Inferior parietal cortex (tissue), 1 donor: Measurements from ENCODE around the gene OAF.

ENCODE experiments used
- DNase-seq: peaks from one replicate; pipeline ENCODE4 v3.0.0-alpha.2; 2016; ENCODE audit errors: extremely low spot score

The OAF gene

GRCh38 chr11:120201653-120202052, 9.2 kb upstream of the OAF start:
- no peak for DNase-seq

GRCh38 chr11:120203626-120204025, 7.2 kb upstream of the OAF start:
- no peak for DNase-seq

GRCh38 chr11:120205596-120206161, 5.2 kb upstream of the OAF start:
- DNase-seq: no peak

GRCh38 chr11:120207512-120207911, 3.3 kb upstream of the OAF start:
- no peak for DNase-seq

GRCh38 chr11:120208001-120208441, 2.8 kb upstream of the OAF start:
- no peak for DNase-seq

GRCh38 chr11:120208777-120209176, 2.1 kb upstream of the OAF start:
- DNase-seq: no peak

- no peak for DNase-seq
These were observed 846 bp upstream of the OAF start for GRCh38 chr11:120209746-120210625.

GRCh38 chr11:120211522-120212258, 858 bp downstream of the OAF start:
- no peak for DNase-seq

GRCh38 chr11:120212259-120212878, 1.5 kb downstream of the OAF start:
- DNase-seq: no peak

GRCh38 chr11:120212926-120213325, 2.1 kb downstream of the OAF start:
- no peak for DNase-seq

- DNase-seq: no peak
These were observed 3.7 kb downstream of the OAF start for GRCh38 chr11:120214581-120214980.

- no peak for DNase-seq
These were observed 4.8 kb downstream of the OAF start for GRCh38 chr11:120215634-120216033.

- no peak for DNase-seq
These were observed 5.7 kb downstream of the OAF start for GRCh38 chr11:120216426-120217102.

- no peak for DNase-seq
These were observed 6.7 kb downstream of the OAF start for GRCh38 chr11:120217526-120217925.

- DNase-seq: peak; percentile 57
These were observed 7.3 kb downstream of the OAF start for GRCh38 chr11:120217941-120218694.

GRCh38 chr11:120218695-120219033, 7.8 kb downstream of the OAF start:
- DNase-seq: no peak

- no peak for DNase-seq
These were observed 8.6 kb downstream of the OAF start for GRCh38 chr11:120219232-120219937.

- no peak for DNase-seq
These were observed 9.3 kb downstream of the OAF start for GRCh38 chr11:120219938-120220746.

GRCh38 chr11:120220747-120221037, 9.9 kb downstream of the OAF start:
- DNase-seq: no peak
